GM18511 (cell line): ENCODE results near the gene CTRB1.

Experiments used
- ATAC-seq: cut with Tn5 transposase; IDR thresholded peaks from one replicate; pipeline ENCODE4 v1.9.1; 2021; ENCODE audit warnings: mild to moderate bottlenecking, moderate library complexity; ENCODE audit not compliant: unreplicated experiment

CTRB1 gene

GRCh38 chr16:75224306-75225082, 5.7 kb downstream of the CTRB1 start:
- ATAC-seq, result no peak

- ATAC-seq, result no peak
These were observed 6.3 kb downstream of the CTRB1 start for GRCh38 chr16:75225092-75225491.

- ATAC-seq, result no peak
These were observed 7.1 kb downstream of the CTRB1 start for GRCh38 chr16:75225678-75226515.

DNA sequence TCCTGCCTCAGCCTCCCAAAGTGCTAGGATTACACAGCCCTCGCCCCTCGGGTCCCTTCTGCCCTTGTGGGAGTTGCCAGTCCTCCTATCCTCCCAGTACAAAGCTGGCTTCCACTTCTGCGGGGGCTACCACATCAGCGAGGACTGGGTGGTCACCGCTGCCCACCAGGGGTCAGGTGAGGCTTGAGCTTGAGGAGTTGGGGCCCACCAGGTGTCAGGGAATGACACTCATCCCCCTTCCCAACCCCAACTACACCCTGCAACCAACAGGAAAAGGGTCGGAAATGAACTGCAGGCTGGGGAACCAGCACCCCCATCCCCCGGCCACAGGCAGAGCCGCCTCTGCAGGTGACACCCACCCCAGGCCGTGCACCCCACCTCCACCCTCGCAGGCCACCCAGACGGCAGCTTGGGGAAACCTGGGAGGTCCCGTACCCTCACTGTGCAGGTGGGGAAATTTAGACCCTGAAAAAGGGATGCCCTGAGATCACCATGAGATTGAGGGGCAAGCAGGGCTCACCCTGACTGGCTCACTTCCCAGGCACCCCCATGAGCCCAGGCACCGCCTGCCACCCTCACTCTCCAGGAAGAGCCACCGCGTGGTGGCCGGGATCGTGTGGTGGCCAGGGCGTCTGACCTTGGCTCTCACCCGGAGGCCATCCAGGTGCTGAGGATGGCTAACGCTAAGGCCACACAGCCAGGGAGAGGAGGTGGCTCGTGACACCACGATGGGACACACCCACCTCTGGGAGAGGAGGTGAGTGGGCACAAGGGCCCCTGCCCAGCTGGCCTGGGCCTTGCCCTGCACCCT, 8.0 kb downstream of the CTRB1 start:
- no peak for ATAC-seq

DNA sequence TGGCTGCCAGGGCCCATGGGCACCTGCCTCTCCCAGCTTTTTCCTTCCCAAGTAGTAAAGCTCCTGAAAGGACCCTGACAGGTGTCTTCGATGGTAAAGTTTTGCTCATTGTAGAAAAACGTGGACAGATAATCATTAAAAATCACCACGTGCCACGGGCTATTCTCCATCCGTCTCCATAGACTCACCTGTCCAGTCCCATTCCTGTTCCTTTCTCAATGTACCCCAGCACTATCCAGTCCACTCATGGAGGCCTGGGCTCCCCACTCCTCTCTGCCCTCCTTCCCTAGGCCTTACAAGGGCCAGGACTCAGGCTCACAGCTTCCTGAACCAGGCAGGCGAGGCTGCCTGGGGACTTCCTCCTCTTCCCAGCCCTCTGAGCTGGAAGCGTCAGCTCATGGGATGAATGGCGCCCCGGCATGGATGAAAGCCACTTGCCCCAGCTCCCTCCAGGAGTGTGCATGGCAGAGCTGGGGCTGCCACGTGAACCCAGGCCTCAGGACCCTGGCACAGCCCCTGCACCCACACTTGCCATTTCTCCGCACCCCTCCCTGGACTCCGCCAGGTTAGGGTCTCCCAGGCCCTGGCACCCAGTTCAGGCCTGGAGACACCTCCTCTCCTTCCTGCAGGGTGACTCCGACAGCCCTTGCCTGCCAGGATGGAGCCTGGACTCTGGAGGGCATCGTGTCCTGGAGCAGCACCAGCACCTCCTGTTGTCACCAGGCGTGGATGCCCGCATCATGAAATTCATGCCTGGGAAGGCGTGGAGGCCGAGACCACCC, 8.8 kb downstream of the CTRB1 start:
- no peak for ATAC-seq

DNA sequence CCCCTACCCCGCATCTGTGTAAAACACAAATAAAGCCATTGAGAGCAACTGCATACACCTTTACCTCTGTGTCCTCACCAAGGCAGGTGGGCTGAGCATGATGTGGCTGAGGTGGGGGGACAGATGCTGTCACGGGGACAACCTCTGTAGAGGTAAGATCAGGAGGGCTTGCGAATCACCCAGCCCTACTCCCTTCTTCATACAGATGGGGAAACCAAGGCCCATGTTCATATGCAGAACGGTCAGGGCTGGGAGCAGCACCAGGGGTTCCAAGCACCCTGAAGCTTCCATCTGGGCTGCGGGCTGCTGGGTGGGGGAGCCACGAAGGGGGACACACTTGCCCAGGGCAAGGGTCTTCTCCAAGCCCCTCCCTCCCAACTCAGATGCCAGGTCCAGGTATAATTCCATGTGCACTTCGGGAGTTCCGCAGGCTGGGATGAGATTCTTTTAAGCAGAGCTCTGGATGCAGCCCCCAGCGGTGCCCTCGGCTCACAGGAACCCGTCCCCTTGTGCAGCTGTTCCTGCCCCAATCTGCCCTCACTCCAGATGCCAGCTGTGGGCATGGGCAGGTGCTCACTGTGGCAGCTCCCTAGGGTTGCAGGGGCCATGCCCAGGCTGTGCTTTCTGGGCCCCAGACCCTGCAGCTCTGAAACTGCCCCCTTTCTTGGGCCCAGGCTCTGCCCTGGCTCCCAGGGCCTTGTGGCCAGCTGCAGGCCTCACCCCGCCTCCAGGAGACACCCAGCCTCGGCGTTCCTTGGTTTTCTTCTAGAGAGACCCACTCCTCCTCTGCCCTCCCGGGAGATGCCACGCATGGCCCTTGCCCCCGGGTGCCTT, 9.6 kb downstream of the CTRB1 start:
- ATAC-seq, result no peak

- ATAC-seq, result no peak
These were observed 10.6 kb downstream of the CTRB1 start for GRCh38 chr16:75229172-75230031.

- ATAC-seq, result no peak
These were observed 11.8 kb downstream of the CTRB1 start for GRCh38 chr16:75230471-75231110.

GRCh38 chr16:75231570-75231969, 12.8 kb downstream of the CTRB1 start:
- ATAC-seq, result no peak

GRCh38 chr16:75233611-75233938, 14.8 kb downstream of the CTRB1 start:
- no peak for ATAC-seq

DNA sequence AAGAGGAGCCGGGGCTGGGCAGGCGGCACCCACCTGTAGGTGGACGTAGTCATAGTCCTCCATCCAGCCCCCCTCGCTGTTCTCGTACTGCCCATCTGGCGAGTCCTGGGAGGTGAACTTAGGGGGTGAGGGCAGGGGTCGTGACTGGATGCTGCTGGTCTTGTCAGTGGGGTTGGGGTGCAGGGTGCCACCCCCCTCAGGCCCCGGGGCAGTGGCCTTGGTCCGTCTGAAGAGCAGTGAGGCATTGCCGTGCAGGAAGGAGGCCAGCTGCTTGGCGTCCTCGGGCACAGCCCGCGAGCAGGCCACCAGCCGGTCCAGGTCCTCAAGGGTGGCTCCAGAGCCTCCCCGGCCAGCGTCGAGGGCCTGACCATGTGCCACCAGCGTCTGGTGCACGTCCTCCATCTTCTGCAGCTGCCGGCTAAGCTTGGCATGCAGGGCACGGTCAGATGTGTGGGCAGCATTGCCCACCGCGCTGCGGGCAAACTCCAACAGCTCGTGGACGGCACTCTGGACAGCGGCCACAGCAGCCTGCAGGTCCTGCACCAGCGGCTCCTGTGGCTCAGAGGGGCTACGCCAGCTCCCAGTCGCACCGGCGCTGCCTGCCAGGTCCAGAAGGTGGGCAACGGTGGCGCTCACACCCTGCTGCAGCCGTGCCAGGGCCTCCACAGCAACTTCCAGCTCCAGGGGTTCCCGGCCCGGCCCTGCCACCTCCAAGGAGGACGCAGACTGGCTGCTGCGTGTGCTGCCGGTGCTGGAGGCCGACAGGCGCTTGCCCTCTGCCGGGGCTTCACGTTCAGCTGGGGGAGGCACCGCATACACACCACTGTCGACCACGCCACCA, 16.3 kb downstream of the CTRB1 start:
- ATAC-seq, result no peak

DNA sequence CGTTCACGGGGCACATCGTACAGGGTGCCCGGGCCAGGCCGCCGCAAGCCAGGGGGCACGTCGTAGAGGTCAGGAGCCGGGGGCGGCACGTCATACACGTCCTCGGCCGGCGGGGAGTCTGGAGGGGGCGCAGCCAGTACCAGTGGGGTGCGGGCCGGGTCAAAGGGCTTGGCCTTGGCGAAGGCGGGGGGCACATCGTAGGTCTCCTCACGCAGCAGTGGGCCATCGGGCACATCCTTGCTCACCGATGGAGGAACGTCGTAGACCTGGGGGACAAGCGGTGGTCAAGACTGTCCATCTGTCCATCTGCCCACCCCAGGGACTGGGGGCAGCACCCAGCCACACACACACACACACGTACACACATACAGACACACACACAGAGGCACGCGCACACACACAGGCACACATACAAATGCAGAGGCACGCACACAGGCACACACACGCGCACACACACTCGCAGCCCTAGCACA, 17.0 kb downstream of the CTRB1 start:
- ATAC-seq, result no peak

DNA sequence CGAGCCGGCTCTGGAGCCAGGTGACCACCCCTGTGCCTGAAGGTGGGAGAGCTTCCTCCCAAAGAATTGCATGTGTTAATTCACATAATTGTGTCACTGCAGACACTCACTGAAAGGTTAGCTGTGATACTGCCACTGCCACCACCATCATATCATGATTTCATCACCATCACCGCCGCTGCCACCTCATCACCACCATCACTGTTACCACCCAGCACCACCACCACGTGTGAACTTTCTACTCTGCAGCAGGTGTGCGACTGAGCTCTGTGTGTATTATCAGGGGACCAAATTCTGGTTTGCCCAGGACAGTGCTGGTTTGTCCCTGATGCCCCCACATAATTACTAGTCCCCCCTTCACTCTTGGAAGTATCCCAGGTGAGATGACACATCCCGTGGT, 17.4 kb downstream of the CTRB1 start:
- ATAC-seq, result no peak

GRCh38 chr16:75236736-75237397, 18.1 kb downstream of the CTRB1 start:
- ATAC-seq, result no peak

- no peak for ATAC-seq
These were observed 18.8 kb downstream of the CTRB1 start for GRCh38 chr16:75237398-75238131.
